ENCODE results near the gene PRR7. TPM values are rescaled to one million over a fixed set of nuclear protein-coding genes. Genes with fewer than 3 reads are reported as not detected.

The PRR7 gene
- polyA plus RNA-seq, 1 of the 3 experiments (the other 2 are of a cell fraction) = 17.1 TPM

- H3K9me3 ChIP-seq = no peaks in the 10 kb centered on the region
- H3K27ac ChIP-seq (ENCODE audit: low read depth in 2 of 2, low read length in 1 of 2) = no peak overlapping the region; a peak in 1 of 4 replicates
- ChIA-PET CTCF (interaction anchor here (1.9 to 20.3 kb wide), 3 partner anchors 12 to 78 kb away, joined by 8 to 215 read pairs (median 201); partner anchors contain the start of gene PDLIM7), POLR2A (interaction anchor here (0.7 to 3.0 kb wide), 2 partner anchors 9 to 22 kb away, joined by 3 to 11 read pairs; no protein-coding TSS in a partner anchor)
- no peaks in the 10 kb centered on the region for H3K9me2 ChIP-seq
- peaks cover 61% of the 10 kb centered on the region for H4K20me1 ChIP-seq (ENCODE audit: insufficient read depth)
- H3K79me2 ChIP-seq (ENCODE audit: insufficient read depth) = peaks cover 71% of the 10 kb centered on the region
- H3K4me1 ChIP-seq (ENCODE audit: control insufficient read depth in 1 of 2, insufficient read depth in 2 of 2, low read depth in 1 of 2, low read length in 1 of 2) = peaks cover 35 to 36% of the 10 kb centered on the region in 2 experiments; a peak in 3 of 4 replicates
- peaks cover 21% of the 10 kb centered on the region for H3F3A ChIP-seq (replicated peaks; ENCODE audit: insufficient read depth)
- H3K36me3 ChIP-seq (replicated peaks in 1 of 2; ENCODE audit: control insufficient read depth in 1 of 2, insufficient read depth in 2 of 2, low read length in 1 of 2) = peaks cover 41 to 54% of the 10 kb centered on the region in 2 experiments
- DNase-seq = no peak
- 100% methylated on average over 2 of the region's 2 CpGs for WGBS (ENCODE audit: low lambda C conversion rate)
- H3K27me3 ChIP-seq (ENCODE audit: insufficient read depth) = no peaks in the 10 kb centered on the region
- no peak overlapping the region for H3K4me3 ChIP-seq (ENCODE audit: low read depth in 2 of 2, low read length in 1 of 2)
- TF ChIP-seq REST (IDR thresholded peaks at IDR 0.05; ENCODE audit: low read depth, low read length) = no peak
- no peak for TF ChIP-seq TAF1 (IDR thresholded peaks at IDR 0.05; ENCODE audit: borderline replicate concordance, low read depth, low read length)
- TF ChIP-seq RAD21 (IDR thresholded peaks at IDR 0.05; ENCODE audit: low read length) = no peak
- TF ChIP-seq CHD2 (IDR thresholded peaks at IDR 0.05; ENCODE audit: low read length, partially characterized antibody) = no peak
- TF ChIP-seq ELF1 (IDR thresholded peaks at IDR 0.05) = no peak
- TF ChIP-seq FOXM1 (IDR thresholded peaks at IDR 0.05; ENCODE audit: low read depth) = no peak
- TF ChIP-seq IRF3 (IDR thresholded peaks at IDR 0.05; ENCODE audit: low read depth, low read length) = no peak
- no peak for TF ChIP-seq POLR2AphosphoS5 (IDR thresholded peaks at IDR 0.05; ENCODE audit: low read depth, low read length)
- no peak for TF ChIP-seq MAX (IDR thresholded peaks at IDR 0.05; ENCODE audit: low read depth)
- no peak for TF ChIP-seq GATA2 (CRISPR knock-in tag; IDR thresholded peaks at IDR 0.05)
- no peak for TF ChIP-seq RFX5 (IDR thresholded peaks at IDR 0.05; ENCODE audit: low read length)
- H2AFZ ChIP-seq (ENCODE audit: low read depth) = no peak overlapping the region
- H3K9ac ChIP-seq = no peak overlapping the region
- no peak overlapping the region; the same call in 1 of the 2 replicates for H3K4me2 ChIP-seq
These were observed 21.7 kb downstream of the PRR7 start for GRCh38 chr5:177468329-177468684.

Data from SK-N-SH (cell line).